ENCODE data around the gene SRD5A1. TPM values are rescaled to one million over a fixed set of nuclear protein-coding genes. Genes with fewer than 3 reads are reported as not detected.

The SRD5A1 gene
- total RNA-seq, result 10 to 100 TPM in 1 of 3 donors, 1 to 10 TPM in 2; 3.6 to 10.6 (median 7.0) TPM

- TF ChIP-seq POLR2AphosphoS5 (IDR thresholded peaks at IDR 0.05) (peak; percentile 50 to 78 (median 57)), CTCF (IDR thresholded peaks at IDR 0.05) (no peak), POLR2A (IDR thresholded peaks at IDR 0.05) (peak; percentile 24)
- H3K27ac ChIP-seq, result peak within 1 kb of the TSS; percentile 94 to 96
These were observed at the start of gene SRD5A1, which contains the start of gene NSUN2 for GRCh38 chr5:6632888-6633468. TSS of gene SRD5A1 (plus strand) at chr5:6633440. CDS start at chr5:6633577, 137 bp downstream. TSS of gene NSUN2 (minus strand) at chr5:6633044. CDS start at chr5:6632979, 65 bp downstream.

GRCh38 chr5:6584101-6584645 is 49.1 kb upstream of the SRD5A1 start:
- no peak for DNase-seq (ENCODE audit: low spot score in 2 of 2)
- intact Hi-C loops (cut with DNase I; ENCODE audit: low total_unique reads), result no loop called here
- TF ChIP-seq CTCF (IDR thresholded peaks at IDR 0.05), result no peak
- Histone ChIP-seq H3K36me3 (no peaks in the 10 kb centered on the region), H3K4me3 (no peak overlapping the region), H3K27ac (no peak overlapping the region), H3K27me3 (peaks cover 0 to 50% of the 10 kb centered on the region in 2 donors), H3K9me3 (no peaks in the 10 kb centered on the region), H3K4me1 (peaks cover 0 to 2% of the 10 kb centered on the region in 2 donors)

More at GRCh38 chr5:6632888-6633468, at the start of gene SRD5A1, which contains the start of gene NSUN2:
- Histone ChIP-seq H3K4me1 (no peaks in the 10 kb centered on the region), H3K36me3 (no peaks in the 10 kb centered on the region), H3K4me3 (peak within 1 kb of the TSS; percentile 76 to 91 (median 88)), H3K27me3 (no peaks in the 10 kb centered on the region), H3K9me3 (no peaks in the 10 kb centered on the region)
- peak; percentile 81 to 87 for DNase-seq (ENCODE audit: low spot score in 2 of 2)
- intact Hi-C loops (cut with DNase I; ENCODE audit: low total_unique reads), result loop anchor here (10.0 kb wide), 1 partner anchor 72 kb away; no protein-coding TSS in a partner anchor

GRCh38 chr5:6584727-6585126 is 48.5 kb upstream of the SRD5A1 start:
- H3K27ac ChIP-seq, result no peak overlapping the region
- intact Hi-C loops (cut with DNase I; ENCODE audit: low total_unique reads), result no loop called here
- DNase-seq (ENCODE audit: low spot score in 2 of 2), result no peak

GRCh38 chr5:6585168-6585567 is 48.1 kb upstream of the SRD5A1 start:
- Histone ChIP-seq H3K27ac (no peak overlapping the region), H3K36me3 (no peaks in the 10 kb centered on the region), H3K4me3 (no peak overlapping the region), H3K9me3 (no peaks in the 10 kb centered on the region), H3K27me3 (peaks cover 0 to 44% of the 10 kb centered on the region in 2 donors), H3K4me1 (peaks cover 0 to 2% of the 10 kb centered on the region in 2 donors)
- DNase-seq (ENCODE audit: low spot score in 2 of 2), result no peak
- intact Hi-C loops (cut with DNase I; ENCODE audit: low total_unique reads), result no loop called here
- TF ChIP-seq POLR2A (IDR thresholded peaks at IDR 0.05), result no peak
- no peak for TF ChIP-seq POLR2AphosphoS5 (IDR thresholded peaks at IDR 0.05)
- TF ChIP-seq CTCF (IDR thresholded peaks at IDR 0.05), result no peak

More at GRCh38 chr5:6584727-6585126, 48.5 kb upstream of the SRD5A1 start:
- Histone ChIP-seq H3K4me1 (peaks cover 0 to 2% of the 10 kb centered on the region in 2 donors), H3K27me3 (peaks cover 0 to 46% of the 10 kb centered on the region in 2 donors), H3K36me3 (no peaks in the 10 kb centered on the region), H3K4me3 (no peak overlapping the region), H3K9me3 (no peaks in the 10 kb centered on the region)
- TF ChIP-seq CTCF (IDR thresholded peaks at IDR 0.05) (no peak), POLR2A (IDR thresholded peaks at IDR 0.05) (no peak), POLR2AphosphoS5 (IDR thresholded peaks at IDR 0.05) (no peak)

GRCh38 chr5:6585939-6586646 is 47.1 kb upstream of the SRD5A1 start:
- intact Hi-C loops (cut with DNase I; ENCODE audit: low total_unique reads), result no loop called here
- DNase-seq (ENCODE audit: low spot score in 2 of 2), result no peak
- Histone ChIP-seq H3K9me3 (no peaks in the 10 kb centered on the region), H3K4me1 (peaks cover 0 to 2% of the 10 kb centered on the region in 2 donors), H3K4me3 (no peak overlapping the region), H3K27me3 (peaks cover 0 to 40% of the 10 kb centered on the region in 2 donors), H3K36me3 (no peaks in the 10 kb centered on the region), H3K27ac (no peak overlapping the region)
- TF ChIP-seq CTCF (IDR thresholded peaks at IDR 0.05), result no peak
- no peak for TF ChIP-seq POLR2A (IDR thresholded peaks at IDR 0.05)
- no peak for TF ChIP-seq POLR2AphosphoS5 (IDR thresholded peaks at IDR 0.05)
